Upper lobe of right lung (tissue), 1 donor: ENCODE measurements around the gene SMAD7. TPM values are rescaled to one million over a fixed set of nuclear protein-coding genes. Genes with fewer than 3 reads are reported as not detected.
A peak's percentile ranks its signal among the peaks of the same experiment; 100 is the strongest.

Experiments
- ATAC-seq: fragments of 200-7000 bp; cut with Tn5 transposase; one replicate; pipeline ENCODE4 v1.9.1; 2020; ENCODE audit warnings: mild to moderate bottlenecking, moderate library complexity
- DNase-seq: peaks from one replicate; pipeline ENCODE4 v3.0.0-alpha.2; 2020
- H3K27ac ChIP-seq: fragments of 200-600 bp; one replicate; pipeline ENCODE4 v1.8.0; 2022
- H3K27me3 ChIP-seq: fragments of 200-600 bp; one replicate; pipeline ENCODE4 v1.8.0; 2022; ENCODE audit warnings: mild to moderate bottlenecking
- H3K36me3 ChIP-seq: fragments of 200-600 bp; one replicate; pipeline ENCODE4 v1.8.0; 2022
- H3K4me1 ChIP-seq: fragments of 200-600 bp; one replicate; pipeline ENCODE4 v1.8.0; 2022
- H3K4me3 ChIP-seq: fragments of 200-600 bp; one replicate; pipeline ENCODE4 v1.8.0; 2022; ENCODE audit warnings: mild to moderate bottlenecking
- H3K9me3 ChIP-seq: fragments of 200-600 bp; one replicate; pipeline ENCODE4 v1.8.0; 2022
- CTCF ChIP-seq: fragments of 200-600 bp; IDR thresholded peaks from one replicate; pipeline ENCODE4 v1.8.0; 2022; ENCODE audit warnings: antibody characterized with exemption
- intact Hi-C: fragments of 100-400 bp; cut with DNase I; formaldehyde crosslinking; loops from one replicate; pipeline ENCODE4 v1.11.0; 2022
- total RNA-seq: library from RNA; stranded (reverse); fragmentation: NEBNext Ultra II Directional; extraction: Animal tissue kit (Norgen Biotek cat#: 25700); gene quantifications from one replicate; pipeline ENCODE4 v1.2.1, GENCODE V29; 2021
- donor health status: DM: no; HTN: yes; CAD: no; lungs with severe emphysema.

The SMAD7 gene
- total RNA-seq, 1 donor from 2014 or later: 68.9 TPM

GRCh38 chr18:48940854-48941611 is 9.7 kb downstream of the SMAD7 start:
- TF ChIP-seq CTCF: no peak
- peak; percentile 71 for DNase-seq
- ATAC-seq: peak; percentile 9
- no peaks in the 10 kb centered on the region for H3K9me3 ChIP-seq
- peaks cover 95% of the 10 kb centered on the region for H3K4me1 ChIP-seq
- H3K27ac ChIP-seq: peak overlapping the region; percentile 71
- H3K27me3 ChIP-seq: no peaks in the 10 kb centered on the region
- peak overlapping the region; percentile 14 for H3K4me3 ChIP-seq
- intact Hi-C loops: loop anchor here (10.0 kb wide), 1 partner anchor 266 kb away; no protein-coding TSS in a partner anchor
- peaks cover 29% of the 10 kb centered on the region for H3K36me3 ChIP-seq

DNA sequence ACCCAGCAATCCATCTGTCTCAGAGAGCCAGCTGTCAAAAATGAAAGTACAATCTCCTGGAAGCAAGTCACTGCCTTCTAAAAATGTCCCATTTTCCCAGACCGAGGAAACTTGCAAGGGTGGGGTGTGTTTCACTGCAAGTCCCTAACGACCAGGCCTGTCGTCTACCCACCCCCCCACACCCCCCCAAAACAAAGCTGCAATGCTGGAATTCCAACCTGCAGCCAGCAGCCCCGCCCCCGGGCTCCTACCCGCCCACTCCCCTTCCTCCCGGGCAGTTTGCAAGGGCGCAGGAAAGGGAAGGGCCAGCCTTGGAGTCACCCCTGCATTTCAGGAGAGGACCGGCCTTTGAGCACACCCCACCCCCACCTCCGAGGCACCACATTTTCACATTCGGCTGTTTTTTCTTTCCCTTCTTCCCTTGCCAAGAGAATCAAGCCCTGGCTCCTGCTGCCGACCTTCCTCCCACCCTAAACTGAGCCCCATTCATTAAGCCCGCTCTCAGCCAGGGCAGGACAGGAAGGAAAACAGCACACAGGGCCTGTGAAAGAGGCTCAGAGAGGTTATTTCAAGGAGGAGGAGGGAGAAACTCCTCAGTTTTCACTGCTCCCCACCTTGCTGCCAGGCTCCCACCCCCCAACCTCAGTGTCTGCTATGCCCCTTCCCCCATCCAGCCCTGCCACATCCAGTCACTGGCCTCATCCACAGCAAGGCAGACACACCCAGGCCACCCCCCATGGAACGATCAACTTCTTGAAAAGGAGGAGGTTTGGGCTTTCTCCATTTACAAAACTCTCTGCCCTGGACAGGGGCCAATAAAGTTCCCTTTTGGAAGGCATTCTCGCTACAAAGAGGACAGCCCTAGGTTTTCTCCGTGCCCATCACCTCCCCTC is 11.3 kb downstream of the SMAD7 start:
- Histone ChIP-seq H3K4me1 (peaks cover 93% of the 10 kb centered on the region), H3K9me3 (no peaks in the 10 kb centered on the region), H3K4me3 (peak overlapping the region; percentile 10), H3K27ac (peak overlapping the region; percentile 71), H3K27me3 (no peaks in the 10 kb centered on the region), H3K36me3 (peaks cover 29% of the 10 kb centered on the region)
- ATAC-seq (peak; percentile 44), DNase-seq (peak; percentile 75)
- no peak for TF ChIP-seq CTCF
- intact Hi-C loops: loop anchor here (10.0 kb wide), 1 partner anchor 265 kb away; no protein-coding TSS in a partner anchor

GRCh38 chr18:48938827-48939204 is 11.9 kb downstream of the SMAD7 start:
- TF ChIP-seq CTCF: no peak
- intact Hi-C loops: no loop called here
- peaks cover 93% of the 10 kb centered on the region for H3K4me1 ChIP-seq
- no peaks in the 10 kb centered on the region for H3K9me3 ChIP-seq
- DNase-seq (peak; percentile 39), ATAC-seq (no peak)
- peaks cover 29% of the 10 kb centered on the region for H3K36me3 ChIP-seq
- H3K27ac ChIP-seq: peak overlapping the region; percentile 71
- no peaks in the 10 kb centered on the region for H3K27me3 ChIP-seq
- no peak overlapping the region for H3K4me3 ChIP-seq

GRCh38 chr18:48937869-48938750 is 12.7 kb downstream of the SMAD7 start:
- Histone ChIP-seq H3K9me3 (no peaks in the 10 kb centered on the region), H3K36me3 (peaks cover 29% of the 10 kb centered on the region), H3K27me3 (no peaks in the 10 kb centered on the region), H3K27ac (peak overlapping the region; percentile 71), H3K4me1 (peaks cover 93% of the 10 kb centered on the region), H3K4me3 (no peak overlapping the region)
- DNase-seq: peak; percentile 36
- TF ChIP-seq CTCF: no peak
- peak; percentile 32 for ATAC-seq
- intact Hi-C loops: no loop called here

- DNase-seq: no peak
- Histone ChIP-seq H3K4me3 (peak overlapping the region; percentile 29), H3K4me1 (peaks cover 93% of the 10 kb centered on the region)
These were observed 15.4 kb downstream of the SMAD7 start for GRCh38 chr18:48935433-48935774.

More at GRCh38 chr18:48935433-48935774, 15.4 kb downstream of the SMAD7 start:
- Histone ChIP-seq H3K36me3 (peaks cover 16% of the 10 kb centered on the region), H3K9me3 (no peaks in the 10 kb centered on the region), H3K27ac (peak overlapping the region; percentile 74), H3K27me3 (no peaks in the 10 kb centered on the region)
- no peak for ATAC-seq
- intact Hi-C loops: no loop called here
- no peak for TF ChIP-seq CTCF
